SK-N-SH (cell line): ENCODE data around the gene ADGRL3. TPM values are rescaled to one million over a fixed set of nuclear protein-coding genes. Genes with fewer than 3 reads are reported as not detected.

Experiments used
- CTCF ChIA-PET: fragments of 300-600, 350-600 bp; formaldehyde crosslinking; extraction: SDS; loops from one replicate; lab custom pipeline; 2021; lab: Yijun Ruan, JAX
- POLR2A ChIA-PET: fragments of 350-600 bp; sonication (Branson Sonifier 250); formaldehyde crosslinking; extraction: SDS; loops from one replicate; lab custom pipeline; 2020; ENCODE audit warnings: antibody characterized with exemption, inconsistent platforms; lab: Yijun Ruan, JAX
- DNase-seq: peaks from one replicate; pipeline ENCODE4 v3.0.0; 2012
- H2AFZ ChIP-seq: fragments of 200-600 bp; sonication (generic); 2 replicates; pipeline ENCODE4 v1.8.1; 2016; ENCODE audit warnings: antibody characterized with exemption, mild to moderate bottlenecking, low read depth
- H3F3A ChIP-seq: fragments of 200-600 bp; sonication (generic); replicated peaks from 2 replicates; pipeline ENCODE3; 2016; ENCODE audit warnings: antibody characterized with exemption, mild to moderate bottlenecking; ENCODE audit not compliant: insufficient read depth
- H3K27ac ChIP-seq, 2 experiments: fragments of 200-500 bp in 1 of 2; fragments of 200-600 bp in 1 of 2; sonication (Bioruptor generic) in 1 of 2; sonication (generic), shearing (Covaris generic) in 1 of 2; 2 replicates each; pipeline versions ENCODE4 v1.5.1 to v1.6.1; 2014 to 2016; ENCODE audit warnings: low read depth in 2 of 2, inconsistent platforms in 1 of 2, low read length in 1 of 2, mild to moderate bottlenecking in 1 of 2, mixed read lengths in 1 of 2
- H3K27me3 ChIP-seq: fragments of 200-600 bp; sonication (generic), shearing (Covaris generic); 2 replicates; pipeline ENCODE4 v1.6.1; 2016; ENCODE audit warnings: mixed run types; ENCODE audit not compliant: insufficient read depth
- H3K36me3 ChIP-seq, 2 experiments: fragments of 200-500 bp in 1 of 2; fragments of 200-600 bp in 1 of 2; sonication (Bioruptor generic) in 1 of 2; sonication (generic) in 1 of 2; replicated peaks in 1 of 2; 2 replicates each; pipeline versions ENCODE3 to v1.5.1; 2014 to 2016; ENCODE audit warnings: low read length in 1 of 2, mild to moderate bottlenecking in 1 of 2; ENCODE audit not compliant: insufficient read depth in 2 of 2, control insufficient read depth in 1 of 2
- H3K4me1 ChIP-seq, 2 experiments: fragments of 200-500 bp in 1 of 2; fragments of 200-600 bp in 1 of 2; sonication (Bioruptor generic) in 1 of 2; sonication (generic), shearing (Covaris generic) in 1 of 2; 2 replicates each; pipeline versions ENCODE4 v1.5.1 to v1.6.1; 2014 to 2016; ENCODE audit warnings: low read depth in 1 of 2, low read length in 1 of 2, mixed run types in 1 of 2; ENCODE audit not compliant: insufficient read depth in 2 of 2, control insufficient read depth in 1 of 2
- H3K4me2 ChIP-seq: fragments of 200-600 bp; sonication (generic), shearing (Covaris generic); 2 replicates; pipeline ENCODE4 v1.6.1; 2017; ENCODE audit warnings: mixed run types
- H3K4me3 ChIP-seq, 2 experiments: fragments of 200-500 bp in 1 of 2; fragments of 200-600 bp in 1 of 2; sonication (Bioruptor generic) in 1 of 2; sonication (generic), shearing (Covaris generic) in 1 of 2; 2 replicates each; pipeline versions ENCODE4 v1.5.1 to v1.8.1; 2014 to 2016; ENCODE audit warnings: low read depth in 2 of 2, inconsistent platforms in 1 of 2, low read length in 1 of 2, mild to moderate bottlenecking in 1 of 2, mixed read lengths in 1 of 2, moderate library complexity in 1 of 2
- H3K79me2 ChIP-seq: fragments of 200-600 bp; sonication (generic); 2 replicates; pipeline ENCODE4 v1.8.1; 2017; ENCODE audit warnings: mild to moderate bottlenecking; ENCODE audit not compliant: insufficient read depth
- H3K9ac ChIP-seq: fragments of 200-600 bp; sonication (generic); 2 replicates; pipeline ENCODE4 v1.6.1; 2017; ENCODE audit warnings: mixed run types
- H3K9me2 ChIP-seq: fragments of 200-600 bp; sonication (generic); 2 replicates; pipeline ENCODE4 v1.6.1; 2017; ENCODE audit warnings: mixed run types
- H3K9me3 ChIP-seq: fragments of 200-600 bp; sonication (generic); 2 replicates; pipeline ENCODE4 v1.6.1; 2017; ENCODE audit warnings: mixed run types, mild to moderate bottlenecking, moderate library complexity
- H4K20me1 ChIP-seq: fragments of 200-600 bp; sonication (generic); 2 replicates; pipeline ENCODE4 v1.6.1; 2017; ENCODE audit warnings: mild to moderate bottlenecking, mixed run types; ENCODE audit not compliant: insufficient read depth
- CHD2 ChIP-seq: fragments of 150-350 bp; IDR thresholded peaks from 2 replicates; pipeline ENCODE4 v1.6.1; 2018; ENCODE audit warnings: low read length; ENCODE audit not compliant: partially characterized antibody
- EZH2phosphoT487 ChIP-seq: fragments of 200-600 bp; sonication (generic); IDR thresholded peaks from 2 replicates; pipeline ENCODE4 v1.6.1; 2017; ENCODE audit warnings: low read depth, mixed run types, mild to moderate bottlenecking, antibody characterized with exemption, moderate library complexity, borderline replicate concordance
- FOXM1 ChIP-seq: IDR thresholded peaks from 2 replicates; pipeline ENCODE4 v1.4.0; 2012; ENCODE audit warnings: low read depth, mild to moderate bottlenecking
- GATA2 ChIP-seq: sonication (generic); formaldehyde crosslinking; IDR thresholded peaks from 2 replicates; pipeline ENCODE4 v1.5.0; 2020; ENCODE audit warnings: mild to moderate bottlenecking, missing genetic modification reagents
- MEF2A ChIP-seq: IDR thresholded peaks from 2 replicates; pipeline ENCODE4 v1.4.0; 2012; ENCODE audit warnings: low read depth, borderline replicate concordance
- MXI1 ChIP-seq: IDR thresholded peaks from 2 replicates; pipeline ENCODE4 v1.6.1; 2012; ENCODE audit warnings: mild to moderate bottlenecking, low read depth, low read length, improper control_type of control experiment
- NFIC ChIP-seq: IDR thresholded peaks from 2 replicates; pipeline ENCODE4 v1.4.0; 2012; ENCODE audit warnings: borderline replicate concordance
- POLR2AphosphoS5 ChIP-seq: IDR thresholded peaks from 2 replicates; pipeline ENCODE4 v1.6.1; 2012; ENCODE audit warnings: low read depth, low read length
- RXRA ChIP-seq: IDR thresholded peaks from 2 replicates; pipeline ENCODE4 v1.4.0; 2012; ENCODE audit warnings: low read depth, mild to moderate bottlenecking, borderline replicate concordance
- TCF12 ChIP-seq: IDR thresholded peaks from 2 replicates; pipeline ENCODE4 v1.4.0; 2012
- YY1 ChIP-seq: IDR thresholded peaks from 2 replicates; pipeline ENCODE4 v1.4.0; 2012; ENCODE audit warnings: low read depth, mild to moderate bottlenecking
- WGBS: methylation state at CpG from one replicate; pipeline ENCODE4 v1.1.6; 2017; ENCODE audit warnings: low lambda C conversion rate; 5-methylcytosine and 5-hydroxymethylcytosine counted together
- polyA plus RNA-seq, 3 experiments: library from polyadenylated mRNA; depleted of rRNA; stranded (reverse); fragments of >200 nt; gene quantifications; 2 replicates each; pipeline ENCODE4 v1.2.3, GENCODE V29; 2012
- TF ChIP-seq, protein P1 (sequence below): IDR thresholded peaks from 2 replicates; pipeline ENCODE4; 2012
- TF ChIP-seq, protein P2 (sequence below): fragments of 150-350 bp; IDR thresholded peaks from 2 replicates; pipeline ENCODE4 v1.6.1; 2016; ENCODE audit warnings: mild to moderate bottlenecking, low read depth, low read length
- TF ChIP-seq, protein P3 (sequence below): fragments of 200-600 bp; sonication (generic); IDR thresholded peaks from 2 replicates; pipeline ENCODE4 v1.6.1; 2017; ENCODE audit warnings: antibody characterized with exemption, mild to moderate bottlenecking, moderate library complexity
- TF ChIP-seq, protein P4 (sequence below): IDR thresholded peaks from 2 replicates; pipeline ENCODE4 v1.4.0; 2012; ENCODE audit warnings: low read depth

The ADGRL3 gene
- polyA plus RNA-seq, 1 of the 3 experiments (the other 2 are of a cell fraction), result 0.03 TPM

DNA sequence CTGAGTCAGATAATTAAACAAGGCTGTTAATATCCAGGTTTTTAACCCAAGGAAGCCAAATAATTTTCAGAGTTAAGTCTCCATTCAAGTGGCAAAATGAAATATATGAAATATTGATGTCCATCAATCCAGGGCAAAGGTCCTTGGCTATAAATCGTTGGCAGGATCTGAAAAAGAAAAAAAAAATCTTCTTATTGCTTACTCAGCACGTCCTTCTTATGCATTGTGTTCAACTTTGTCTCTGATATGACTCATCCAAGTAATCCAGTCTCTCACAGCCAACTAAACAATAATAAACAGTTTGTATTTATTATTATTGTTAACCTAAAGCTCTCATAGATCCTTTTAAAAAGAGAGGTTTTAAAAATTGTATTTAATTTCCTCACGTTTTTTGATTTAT, 851.2 kb downstream of the ADGRL3 start:
- ChIA-PET POLR2A (no interaction called here), CTCF (no interaction called here)

DNA sequence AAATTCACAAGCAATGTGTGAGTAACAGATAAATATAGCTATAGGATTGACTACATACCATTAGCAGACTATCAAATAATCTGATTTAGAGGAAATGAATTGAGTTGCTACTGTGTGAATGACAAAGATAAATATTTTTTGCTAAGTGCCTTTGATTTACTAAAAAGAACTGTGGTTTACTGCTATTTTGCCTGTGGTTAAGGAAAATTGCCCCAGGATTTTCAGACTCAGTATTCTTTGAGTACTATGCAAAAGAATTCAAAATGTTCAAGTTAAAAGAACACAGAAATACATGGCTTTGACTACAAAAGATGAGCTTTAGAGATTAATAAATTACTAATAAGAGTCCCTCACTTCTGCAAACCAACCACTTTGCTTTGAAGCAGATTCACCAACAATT, 853.8 kb downstream of the ADGRL3 start:
- no peaks in the 10 kb centered on the region for H3K9me2 ChIP-seq
- H4K20me1 ChIP-seq, result no peaks in the 10 kb centered on the region
- TF ChIP-seq, protein P1, sequence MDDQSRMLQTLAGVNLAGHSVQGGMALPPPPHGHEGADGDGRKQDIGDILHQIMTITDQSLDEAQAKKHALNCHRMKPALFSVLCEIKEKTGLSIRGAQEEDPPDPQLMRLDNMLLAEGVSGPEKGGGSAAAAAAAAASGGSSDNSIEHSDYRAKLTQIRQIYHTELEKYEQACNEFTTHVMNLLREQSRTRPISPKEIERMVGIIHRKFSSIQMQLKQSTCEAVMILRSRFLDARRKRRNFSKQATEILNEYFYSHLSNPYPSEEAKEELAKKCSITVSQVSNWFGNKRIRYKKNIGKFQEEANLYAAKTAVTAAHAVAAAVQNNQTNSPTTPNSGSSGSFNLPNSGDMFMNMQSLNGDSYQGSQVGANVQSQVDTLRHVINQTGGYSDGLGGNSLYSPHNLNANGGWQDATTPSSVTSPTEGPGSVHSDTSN, result peak; percentile 23; the same call in 1 of the 2 replicates
- TF ChIP-seq RXRA, result no peak
- no peak overlapping the region for H3K9ac ChIP-seq
- no peak for DNase-seq
- H3K79me2 ChIP-seq, result no peaks in the 10 kb centered on the region
- POLR2A ChIA-PET, result no interaction called here
- H3K27ac ChIP-seq, result no peak overlapping the region
- CTCF ChIA-PET, result no interaction called here
- no peak overlapping the region for H3K4me3 ChIP-seq
- H3K4me1 ChIP-seq, result peaks cover 0 to 4% of the 10 kb centered on the region in 2 experiments; a peak in 1 of 4 replicates
- H2AFZ ChIP-seq, result no peak overlapping the region
- no peaks in the 10 kb centered on the region for H3K36me3 ChIP-seq
- no peaks in the 10 kb centered on the region for H3K27me3 ChIP-seq
- H3K9me3 ChIP-seq, result no peaks in the 10 kb centered on the region
- H3K4me2 ChIP-seq, result no peak overlapping the region
- H3F3A ChIP-seq, result no peaks in the 10 kb centered on the region

More for the DNA sequence above, 851.2 kb downstream of the ADGRL3 start:
- Histone ChIP-seq H3K36me3 (no peaks in the 10 kb centered on the region), H3K4me1 (peaks cover 0 to 4% of the 10 kb centered on the region in 2 experiments; a peak in 1 of 4 replicates), H3K9me3 (no peaks in the 10 kb centered on the region), H3K9ac (no peak overlapping the region), H3K27ac (no peak overlapping the region), H3K9me2 (no peaks in the 10 kb centered on the region), H3K4me2 (no peak overlapping the region), H4K20me1 (no peaks in the 10 kb centered on the region), H3F3A (no peaks in the 10 kb centered on the region), H2AFZ (no peak overlapping the region), H3K79me2 (no peaks in the 10 kb centered on the region), H3K27me3 (no peaks in the 10 kb centered on the region), H3K4me3 (no peak overlapping the region)
- 58% methylated on average over 3 of the region's 3 CpGs for WGBS
- no peak for DNase-seq
- TF ChIP-seq NFIC (no peak), TCF12 (no peak), GATA2 (CRISPR knock-in tag) (no peak), CHD2 (no peak), EZH2phosphoT487 (no peak), YY1 (no peak), MEF2A (no peak), MXI1 (no peak), POLR2AphosphoS5 (no peak), FOXM1 (no peak)
- TF ChIP-seq, protein P1, result no peak
- TF ChIP-seq, protein P2, sequence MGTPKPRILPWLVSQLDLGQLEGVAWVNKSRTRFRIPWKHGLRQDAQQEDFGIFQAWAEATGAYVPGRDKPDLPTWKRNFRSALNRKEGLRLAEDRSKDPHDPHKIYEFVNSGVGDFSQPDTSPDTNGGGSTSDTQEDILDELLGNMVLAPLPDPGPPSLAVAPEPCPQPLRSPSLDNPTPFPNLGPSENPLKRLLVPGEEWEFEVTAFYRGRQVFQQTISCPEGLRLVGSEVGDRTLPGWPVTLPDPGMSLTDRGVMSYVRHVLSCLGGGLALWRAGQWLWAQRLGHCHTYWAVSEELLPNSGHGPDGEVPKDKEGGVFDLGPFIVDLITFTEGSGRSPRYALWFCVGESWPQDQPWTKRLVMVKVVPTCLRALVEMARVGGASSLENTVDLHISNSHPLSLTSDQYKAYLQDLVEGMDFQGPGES, result no peak
- TF ChIP-seq, protein P3, sequence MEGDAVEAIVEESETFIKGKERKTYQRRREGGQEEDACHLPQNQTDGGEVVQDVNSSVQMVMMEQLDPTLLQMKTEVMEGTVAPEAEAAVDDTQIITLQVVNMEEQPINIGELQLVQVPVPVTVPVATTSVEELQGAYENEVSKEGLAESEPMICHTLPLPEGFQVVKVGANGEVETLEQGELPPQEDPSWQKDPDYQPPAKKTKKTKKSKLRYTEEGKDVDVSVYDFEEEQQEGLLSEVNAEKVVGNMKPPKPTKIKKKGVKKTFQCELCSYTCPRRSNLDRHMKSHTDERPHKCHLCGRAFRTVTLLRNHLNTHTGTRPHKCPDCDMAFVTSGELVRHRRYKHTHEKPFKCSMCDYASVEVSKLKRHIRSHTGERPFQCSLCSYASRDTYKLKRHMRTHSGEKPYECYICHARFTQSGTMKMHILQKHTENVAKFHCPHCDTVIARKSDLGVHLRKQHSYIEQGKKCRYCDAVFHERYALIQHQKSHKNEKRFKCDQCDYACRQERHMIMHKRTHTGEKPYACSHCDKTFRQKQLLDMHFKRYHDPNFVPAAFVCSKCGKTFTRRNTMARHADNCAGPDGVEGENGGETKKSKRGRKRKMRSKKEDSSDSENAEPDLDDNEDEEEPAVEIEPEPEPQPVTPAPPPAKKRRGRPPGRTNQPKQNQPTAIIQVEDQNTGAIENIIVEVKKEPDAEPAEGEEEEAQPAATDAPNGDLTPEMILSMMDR, result no peak
- TF ChIP-seq, protein P4, sequence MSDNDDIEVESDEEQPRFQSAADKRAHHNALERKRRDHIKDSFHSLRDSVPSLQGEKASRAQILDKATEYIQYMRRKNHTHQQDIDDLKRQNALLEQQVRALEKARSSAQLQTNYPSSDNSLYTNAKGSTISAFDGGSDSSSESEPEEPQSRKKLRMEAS, result no peak
